Smooth muscle cell of bladder (primary cell): ENCODE results near the gene FAM174C. TPM values are rescaled to one million over a fixed set of nuclear protein-coding genes. Genes with fewer than 3 reads are reported as not detected.

Experiments
- total RNA-seq: library from RNA; depleted of rRNA; stranded (reverse); fragments of >200 nt; gene quantifications from 2 replicates; pipeline ENCODE4 v1.2.3, GENCODE V29; 2014

The FAM174C gene
- total RNA-seq: 19.6 and 26.2 TPM in 2 replicates

GRCh38 chr19:1275260-1275975 is at the start of gene FAM174C:
Gene FAM174C (plus strand): TSS chr19:1275530. CDS start chr19:1275550, 20 bp downstream.

DNA sequence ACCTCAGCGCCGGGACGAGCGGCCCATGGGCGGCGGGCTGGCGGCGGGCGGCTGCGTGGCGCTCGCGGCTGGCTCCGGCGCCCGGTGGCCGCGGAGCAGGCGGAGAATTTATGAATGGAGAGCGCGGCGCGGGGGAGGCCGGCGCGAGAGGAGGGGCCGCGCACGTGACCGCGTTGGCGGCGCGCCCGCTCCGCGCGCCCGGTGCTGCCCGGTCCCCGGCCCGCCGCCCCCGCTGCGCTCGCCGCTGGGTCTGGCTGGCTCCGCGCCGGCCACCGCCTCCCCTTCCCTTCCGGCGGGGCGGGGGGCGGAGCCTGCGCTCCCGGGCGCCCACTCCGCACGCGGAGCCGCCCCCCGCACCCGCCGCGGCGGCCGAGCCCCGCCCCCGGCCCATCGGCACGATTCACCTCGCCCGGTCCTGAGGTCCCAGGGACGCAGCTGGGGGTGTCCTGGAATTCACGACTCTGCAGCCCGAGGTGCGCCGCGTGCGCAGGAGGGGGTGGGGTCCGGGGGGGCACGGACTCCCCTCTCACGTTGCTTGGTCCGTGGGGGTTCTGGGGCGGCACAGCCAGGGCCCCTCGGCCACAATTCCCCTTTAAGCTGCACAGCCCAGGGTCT is 37.5 kb upstream of the FAM174C start, which contains the start of gene CBARP:
Gene CBARP, minus strand, starts transcription at position 252 of the 615 bp plus-strand sequence. CDS start 1,905 bp downstream, outside the sequence.

GRCh38 chr19:1241417-1242095 is 33.8 kb upstream of the FAM174C start, which contains the start of gene ATP5F1D:
Gene ATP5F1D (plus strand): TSS chr19:1241751. CDS start chr19:1241851, 100 bp downstream.

GRCh38 chr19:1248139-1248785 is 27.1 kb upstream of the FAM174C start, which contains the start of gene MIDN:
Gene MIDN (plus strand): TSS chr19:1248583. CDS start chr19:1250297, 1,714 bp downstream.

DNA sequence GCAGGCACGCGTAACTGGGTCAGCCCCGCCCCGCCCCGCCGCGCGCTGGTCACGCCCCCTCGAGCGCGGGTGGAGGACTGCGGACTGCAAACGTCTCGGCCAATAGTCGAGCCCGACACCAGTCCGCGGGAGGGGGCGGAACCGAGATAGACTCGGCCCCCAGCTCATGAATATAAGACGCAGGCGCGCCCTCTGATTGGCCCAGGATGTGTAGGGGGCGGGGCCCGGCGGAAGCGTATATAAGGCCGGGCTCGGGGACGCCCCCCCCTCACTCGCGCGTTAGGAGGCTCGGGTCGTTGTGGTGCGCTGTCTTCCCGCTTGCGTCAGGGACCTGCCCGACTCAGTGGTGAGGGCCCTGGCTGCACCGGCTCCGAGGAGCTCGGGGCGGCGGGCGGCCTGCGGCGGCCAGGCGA is 6.3 kb upstream of the FAM174C start, which contains the start of gene CIRBP:
Gene CIRBP, plus strand, starts transcription at position 268 of the 413 bp plus-strand sequence. CDS start 1,602 bp downstream, outside the sequence.

GRCh38 chr19:1285737-1286360 is 10.5 kb downstream of the FAM174C start, which contains the start of gene EFNA2:
Gene EFNA2 (plus strand): TSS chr19:1285873. CDS start chr19:1286169, 296 bp downstream.

Other genes with a start within 250 kb of the FAM174C start
- gene CNN2, start 248.9 kb upstream of the FAM174C start, total RNA-seq: 215 and 242 TPM in 2 replicates
- gene ABCA7, start 235.4 kb upstream of the FAM174C start, total RNA-seq: 3.4 and 3.8 TPM in 2 replicates
- gene ARHGAP45, start 208.4 kb upstream of the FAM174C start, total RNA-seq: 0.85 and 1.6 TPM in 2 replicates
- 83.9 and 89.1 TPM in 2 replicates for gene POLR2E, start 180.2 kb upstream of the FAM174C start, total RNA-seq
- 344 and 573 TPM in 2 replicates for gene GPX4, start 171.5 kb upstream of the FAM174C start, total RNA-seq
- gene SBNO2, start 101.3 kb upstream of the FAM174C start, total RNA-seq: 34.8 and 62.8 TPM in 2 replicates
- gene STK11, start 69.8 kb upstream of the FAM174C start, total RNA-seq: 83.1 and 101 TPM in 2 replicates
- gene CBARP, start 37.5 kb upstream of the FAM174C start, total RNA-seq: 1.00 and 1.8 TPM in 2 replicates
- 18.2 and 21.5 TPM in 2 replicates for gene ATP5F1D, start 33.8 kb upstream of the FAM174C start, total RNA-seq
- 10.0 and 12.9 TPM in 2 replicates for gene MIDN, start 26.9 kb upstream of the FAM174C start, total RNA-seq
- gene CIRBP, start 6.2 kb upstream of the FAM174C start, total RNA-seq: 222 and 279 TPM in 2 replicates
- not detected in 2 replicates for gene EFNA2, start 10.3 kb downstream of the FAM174C start, total RNA-seq
- 51.8 and 58.7 TPM in 2 replicates for gene NDUFS7, start 108.4 kb downstream of the FAM174C start, total RNA-seq
- gene GAMT, start 126.0 kb downstream of the FAM174C start, total RNA-seq: 29.0 and 36.1 TPM in 2 replicates
- gene DAZAP1, start 132.1 kb downstream of the FAM174C start, total RNA-seq: 34.7 and 42.2 TPM in 2 replicates
- 387 and 450 TPM in 2 replicates for gene RPS15, start 162.9 kb downstream of the FAM174C start, total RNA-seq
- 0.09 and 0.28 TPM in 2 replicates for gene APC2, start 174.6 kb downstream of the FAM174C start, total RNA-seq
- gene C19orf25, start 203.7 kb downstream of the FAM174C start, total RNA-seq: 19.2 and 19.6 TPM in 2 replicates
- 1.3 and 1.6 TPM in 2 replicates for gene PCSK4, start 214.8 kb downstream of the FAM174C start, total RNA-seq
- gene REEP6, start 215.7 kb downstream of the FAM174C start, total RNA-seq: 1.1 and 2.0 TPM in 2 replicates
- gene ADAMTSL5, start 237.5 kb downstream of the FAM174C start, total RNA-seq: 2.1 and 3.1 TPM in 2 replicates
- not detected in 2 replicates for gene PLK5, start 248.5 kb downstream of the FAM174C start, total RNA-seq